Measurements from ENCODE around the gene CDPF1. TPM values are rescaled to one million over a fixed set of nuclear protein-coding genes. Genes with fewer than 3 reads are reported as not detected.
A peak's percentile ranks its signal among the peaks of the same experiment; 100 is the strongest.

The CDPF1 gene
- total and polyA plus RNA-seq, 2 donors (not counting 1 experiment from before 2014, with no cell fraction given) = 9.8 to 15.4 TPM

DNA sequence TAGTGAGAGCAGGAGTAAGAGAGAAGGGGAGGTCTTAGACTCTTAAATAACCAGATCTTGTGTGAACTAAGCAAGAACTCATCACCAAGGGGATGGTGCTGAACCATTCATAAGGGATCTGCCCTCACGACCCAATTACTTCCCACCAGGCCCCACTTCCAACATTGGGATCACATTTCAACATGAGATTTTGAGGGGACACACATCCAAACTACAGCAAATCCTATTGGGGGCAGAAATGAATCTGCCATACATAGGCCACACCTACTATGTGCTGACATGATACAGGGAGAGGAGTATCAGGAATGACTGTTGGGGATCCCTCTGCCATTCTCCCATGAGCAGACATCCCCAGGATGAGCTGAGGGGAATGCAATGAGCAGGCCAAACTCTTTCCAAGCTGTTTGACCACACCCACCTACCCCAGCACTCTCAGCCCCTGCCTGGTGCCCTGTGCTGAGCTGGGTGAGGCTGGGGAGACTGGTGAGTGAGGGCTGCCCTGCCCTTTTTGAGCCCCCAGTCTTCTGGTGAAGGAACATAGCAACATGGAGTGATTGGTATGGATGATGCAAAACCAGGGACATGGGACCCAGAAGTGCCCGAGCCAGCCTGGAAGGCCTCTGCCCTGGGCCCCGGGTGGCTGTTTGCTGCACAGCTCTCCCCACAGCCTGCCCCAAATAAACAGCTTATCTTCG is 45.3 kb upstream of the CDPF1 start:
- H3K9me3 ChIP-seq (ENCODE audit: control extremely low read depth in 1 of 3, control insufficient read depth in 2 of 3, insufficient read depth in 1 of 3, low read length in 2 of 3) = peaks cover 0 to 19% (median 0%) of the 10 kb centered on the region in 3 donors
- H2AFZ ChIP-seq (ENCODE audit: insufficient read depth, low read depth, low read length, poor library complexity, severe bottlenecking) = peak overlapping the region; percentile 91
- Mint-ChIP-seq H3K27ac (peak overlapping the region; percentile 99), H3K9me3 (ENCODE audit: insufficient read depth) (no peaks in the 10 kb centered on the region), H3K27me3 (no peaks in the 10 kb centered on the region), H3K4me1 (peaks cover 44% of the 10 kb centered on the region), H3K4me3 (peak overlapping the region; percentile 85)
- peaks cover 29 to 39% of the 10 kb centered on the region in 2 donors for H3K4me1 ChIP-seq (ENCODE audit: control insufficient read depth in 2 of 2, insufficient read depth in 2 of 2, low read length in 2 of 2)
- peaks cover 0 to 2% of the 10 kb centered on the region in 2 experiments for H3K36me3 ChIP-seq (replicated peaks in 1 of 2; ENCODE audit: control extremely low read depth in 1 of 2, control insufficient read depth in 1 of 2, extremely low read depth in 1 of 2, insufficient read depth in 2 of 2, low read length in 1 of 2)
- TF ChIP-seq, protein P1, sequence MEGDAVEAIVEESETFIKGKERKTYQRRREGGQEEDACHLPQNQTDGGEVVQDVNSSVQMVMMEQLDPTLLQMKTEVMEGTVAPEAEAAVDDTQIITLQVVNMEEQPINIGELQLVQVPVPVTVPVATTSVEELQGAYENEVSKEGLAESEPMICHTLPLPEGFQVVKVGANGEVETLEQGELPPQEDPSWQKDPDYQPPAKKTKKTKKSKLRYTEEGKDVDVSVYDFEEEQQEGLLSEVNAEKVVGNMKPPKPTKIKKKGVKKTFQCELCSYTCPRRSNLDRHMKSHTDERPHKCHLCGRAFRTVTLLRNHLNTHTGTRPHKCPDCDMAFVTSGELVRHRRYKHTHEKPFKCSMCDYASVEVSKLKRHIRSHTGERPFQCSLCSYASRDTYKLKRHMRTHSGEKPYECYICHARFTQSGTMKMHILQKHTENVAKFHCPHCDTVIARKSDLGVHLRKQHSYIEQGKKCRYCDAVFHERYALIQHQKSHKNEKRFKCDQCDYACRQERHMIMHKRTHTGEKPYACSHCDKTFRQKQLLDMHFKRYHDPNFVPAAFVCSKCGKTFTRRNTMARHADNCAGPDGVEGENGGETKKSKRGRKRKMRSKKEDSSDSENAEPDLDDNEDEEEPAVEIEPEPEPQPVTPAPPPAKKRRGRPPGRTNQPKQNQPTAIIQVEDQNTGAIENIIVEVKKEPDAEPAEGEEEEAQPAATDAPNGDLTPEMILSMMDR (IDR thresholded peaks at IDR 0.05) = no peak
- TF ChIP-seq EZH2 (IDR thresholded peaks at IDR 0.05; ENCODE audit: borderline replicate concordance, insufficient read depth, low read depth, low read length, poor library complexity, severe bottlenecking) = no peak
- CTCF ChIA-PET = interaction anchor here (0.6 to 2.4 kb wide), 10 partner anchors 14 to 723 kb away, joined by 3 to 21 read pairs (median 4); partner anchors contain the start of genes PPARA and TTC38
- H3K4me3 ChIP-seq (ENCODE audit: control extremely low read depth in 1 of 5, extremely low read depth in 1 of 5, insufficient read depth in 1 of 5, low read depth in 2 of 5, low read length in 4 of 5) = peak overlapping the region in 3 of 5 experiments; percentile 53 to 71 (median 63)
- POLR2A ChIA-PET = interaction anchor here (0.6 to 1.9 kb wide), 6 partner anchors 33 to 281 kb away, joined by 3 to 11 read pairs (median 4); partner anchors contain the start of genes CDPF1 and PKDREJ
- peak overlapping the region; percentile 88 to 95 for H3K27ac ChIP-seq (ENCODE audit: low read length in 2 of 2)
- intact Hi-C loops (cut with micrococcal nuclease) = no loop called here
- peak overlapping the region; percentile 99 for H3K4me2 ChIP-seq (replicated peaks; ENCODE audit: low read depth, low read length, poor library complexity, severe bottlenecking)
- no peaks in the 10 kb centered on the region for H4K20me1 ChIP-seq (ENCODE audit: control insufficient read depth, insufficient read depth, low read length, poor library complexity, severe bottlenecking)
- H3K9ac ChIP-seq (ENCODE audit: low read length) = peak overlapping the region; percentile 72
- H3K79me2 ChIP-seq (ENCODE audit: control insufficient read depth, insufficient read depth, low read length) = peaks cover 5% of the 10 kb centered on the region
- peaks cover 0 to 5% (median 2%) of the 10 kb centered on the region in 4 experiments for H3K27me3 ChIP-seq (replicated peaks in 1 of 4; ENCODE audit: control extremely low read depth in 1 of 4, control insufficient read depth in 3 of 4, insufficient read depth in 4 of 4, low read length in 3 of 4)
- DNase-seq = peak; percentile 21
- WGBS (ENCODE audit: insufficient coverage) = 83% methylated on average over 4 of the region's 4 CpGs
- no peak for ATAC-seq (ENCODE audit: low read depth)

DNA sequence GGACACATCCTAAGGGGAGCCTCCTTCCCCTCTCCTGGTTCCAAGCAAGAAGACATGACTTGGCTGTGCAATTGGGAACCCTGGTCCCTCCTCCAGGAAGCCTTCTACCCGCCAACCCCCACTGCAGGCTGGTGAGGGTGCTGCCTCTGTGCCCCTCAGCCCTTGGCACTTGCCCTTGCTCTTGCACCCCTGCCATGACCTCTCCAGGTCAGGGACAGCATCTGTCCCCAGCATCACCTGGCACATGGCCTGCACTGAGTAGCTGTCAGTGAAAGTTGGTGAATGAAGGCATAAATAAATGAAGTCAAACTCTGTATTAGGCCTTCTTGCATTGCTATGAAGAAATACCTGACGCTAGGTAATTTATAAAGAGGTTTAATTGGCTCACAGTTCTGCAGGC is 44.7 kb upstream of the CDPF1 start:
- ChIA-PET CTCF (interaction anchor here (1.6 to 2.4 kb wide), 4 partner anchors 14 to 289 kb away, joined by 3 to 21 read pairs (median 8); no protein-coding TSS in a partner anchor), POLR2A (interaction anchor here (0.6 kb wide), 1 partner anchor 132 kb away, joined by 4 read pairs; no protein-coding TSS in a partner anchor)
- Histone ChIP-seq H3K4me1 (ENCODE audit: control insufficient read depth in 2 of 2, insufficient read depth in 2 of 2, low read length in 2 of 2) (peaks cover 29 to 40% of the 10 kb centered on the region in 2 donors), H3K27me3 (replicated peaks in 1 of 4; ENCODE audit: control extremely low read depth in 1 of 4, control insufficient read depth in 3 of 4, insufficient read depth in 4 of 4, low read length in 3 of 4) (peaks cover 0 to 5% (median 2%) of the 10 kb centered on the region in 4 experiments), H3K36me3 (replicated peaks in 1 of 2; ENCODE audit: control extremely low read depth in 1 of 2, control insufficient read depth in 1 of 2, extremely low read depth in 1 of 2, insufficient read depth in 2 of 2, low read length in 1 of 2) (peaks cover 0 to 2% of the 10 kb centered on the region in 2 experiments), H3K79me2 (ENCODE audit: control insufficient read depth, insufficient read depth, low read length) (peaks cover 5% of the 10 kb centered on the region), H3K27ac (ENCODE audit: low read length in 2 of 2) (no peak overlapping the region), H3K4me2 (replicated peaks; ENCODE audit: low read depth, low read length, poor library complexity, severe bottlenecking) (no peak overlapping the region), H3K9ac (ENCODE audit: low read length) (no peak overlapping the region), H3K4me3 (ENCODE audit: control extremely low read depth in 1 of 5, extremely low read depth in 1 of 5, insufficient read depth in 1 of 5, low read depth in 2 of 5, low read length in 4 of 5) (no peak overlapping the region), H3K9me3 (ENCODE audit: control extremely low read depth in 1 of 3, control insufficient read depth in 2 of 3, insufficient read depth in 1 of 3, low read length in 2 of 3) (peaks cover 0 to 19% (median 0%) of the 10 kb centered on the region in 3 donors), H4K20me1 (ENCODE audit: control insufficient read depth, insufficient read depth, low read length, poor library complexity, severe bottlenecking) (no peaks in the 10 kb centered on the region), H2AFZ (ENCODE audit: insufficient read depth, low read depth, low read length, poor library complexity, severe bottlenecking) (no peak overlapping the region)
- Mint-ChIP-seq H3K9me3 (ENCODE audit: insufficient read depth) (no peaks in the 10 kb centered on the region), H3K4me1 (peaks cover 49% of the 10 kb centered on the region), H3K4me3 (peak overlapping the region; percentile 85), H3K27ac (peak overlapping the region; percentile 99), H3K27me3 (no peaks in the 10 kb centered on the region)
- intact Hi-C loops (cut with micrococcal nuclease) = no loop called here
- no peak for TF ChIP-seq EZH2 (IDR thresholded peaks at IDR 0.05; ENCODE audit: borderline replicate concordance, insufficient read depth, low read depth, low read length, poor library complexity, severe bottlenecking)
- TF ChIP-seq, protein P1 (IDR thresholded peaks at IDR 0.05) = no peak
- DNase-seq = no peak
- no peak for ATAC-seq (ENCODE audit: low read depth)
- WGBS (ENCODE audit: insufficient coverage) = 96% methylated on average over 2 of the region's 2 CpGs
